ENCODE measurements around the gene PPA1.
"Not testable (repeated sequence)": the region's sequence is repeated elsewhere in the genome, so short reads cannot be mapped to it uniquely, and the experiment has no call there.

Gene PPA1

GRCh38 chr10:70212277-70212676, 21.0 kb downstream of the PPA1 start:
- no peak for DNase-seq (ENCODE audit: low read depth)

GRCh38 chr10:70206762-70207161, 26.5 kb downstream of the PPA1 start:
- no peak for DNase-seq (ENCODE audit: low read depth)

DNA sequence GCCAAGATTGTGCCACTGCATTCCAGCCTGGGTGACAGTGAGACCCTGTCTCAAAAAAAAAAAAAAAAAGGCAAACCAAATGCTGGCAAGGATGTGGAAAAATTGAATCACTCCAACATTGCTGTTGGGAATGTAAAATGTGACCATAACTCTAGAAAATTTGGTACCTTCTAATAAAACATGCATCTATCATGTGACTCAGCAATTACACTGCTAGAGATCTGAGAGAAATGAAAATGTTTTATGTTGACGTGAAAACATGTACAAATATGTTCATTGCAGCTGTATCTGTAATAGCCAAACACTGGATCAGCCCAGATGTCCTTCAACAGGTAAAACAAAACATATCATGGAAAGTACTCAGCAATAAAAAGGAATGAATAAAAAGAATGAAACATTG, 32.1 kb downstream of the PPA1 start:
- DNase-seq (ENCODE audit: low read depth) = no peak

GRCh38 chr10:70198696-70199466, 34.3 kb downstream of the PPA1 start:
- no peak for DNase-seq (ENCODE audit: low read depth)

GRCh38 chr10:70197235-70197945, 35.8 kb downstream of the PPA1 start:
- no peak for DNase-seq (ENCODE audit: low read depth)

DNA sequence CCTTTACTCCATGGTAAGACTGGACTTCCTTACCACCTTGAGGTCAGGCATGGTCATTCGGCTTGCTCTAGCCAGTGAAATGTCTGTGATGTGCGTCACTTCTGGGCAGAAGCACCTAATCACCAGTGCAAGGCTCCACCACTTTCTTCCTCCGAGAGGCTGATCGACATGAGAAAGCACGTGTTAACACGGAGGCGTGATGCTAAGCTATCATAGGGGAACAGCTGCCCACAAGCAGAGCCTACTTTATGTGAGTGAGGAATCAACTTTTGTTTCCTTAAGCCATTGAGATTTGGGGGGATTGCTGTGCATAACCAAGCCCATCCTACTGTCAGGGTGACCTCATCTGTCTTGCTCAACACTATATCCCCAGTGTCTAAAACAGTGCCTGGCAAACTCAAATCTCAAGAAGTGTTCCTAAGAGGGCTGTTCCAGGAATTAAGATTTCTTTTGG, 39.8 kb downstream of the PPA1 start:
- no peak for DNase-seq (ENCODE audit: low read depth)

DNA sequence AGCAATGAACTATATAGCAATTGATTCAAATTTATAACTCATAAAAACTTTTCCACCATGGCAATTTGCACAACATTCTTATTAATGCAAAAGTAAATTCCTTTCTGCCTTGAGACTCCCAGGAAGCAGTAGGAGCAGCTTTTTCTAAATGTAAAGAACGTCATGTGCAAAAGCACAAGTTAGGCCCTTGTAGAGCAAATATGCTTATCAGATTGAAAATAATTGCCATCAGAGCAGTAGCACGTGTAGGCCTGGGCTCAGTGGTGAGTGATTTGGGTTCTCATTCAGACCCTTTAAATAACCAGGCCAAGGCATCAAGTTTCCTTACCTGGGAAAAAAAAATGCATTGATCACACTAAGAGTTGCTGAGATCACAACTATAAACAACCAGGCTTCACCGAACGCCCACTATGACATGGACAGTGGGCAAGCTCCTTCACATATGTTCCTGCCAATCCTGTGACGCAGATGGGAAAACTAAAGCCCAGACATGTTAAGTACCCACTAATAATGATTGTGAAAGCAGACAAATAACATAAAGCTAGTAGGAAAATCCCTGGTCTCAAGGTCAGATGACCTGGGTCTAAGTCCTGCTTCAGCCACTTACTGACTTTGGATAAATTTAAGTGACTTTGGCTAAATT, 40.8 kb downstream of the PPA1 start:
- DNase-seq (ENCODE audit: low read depth) = no peak

DNA sequence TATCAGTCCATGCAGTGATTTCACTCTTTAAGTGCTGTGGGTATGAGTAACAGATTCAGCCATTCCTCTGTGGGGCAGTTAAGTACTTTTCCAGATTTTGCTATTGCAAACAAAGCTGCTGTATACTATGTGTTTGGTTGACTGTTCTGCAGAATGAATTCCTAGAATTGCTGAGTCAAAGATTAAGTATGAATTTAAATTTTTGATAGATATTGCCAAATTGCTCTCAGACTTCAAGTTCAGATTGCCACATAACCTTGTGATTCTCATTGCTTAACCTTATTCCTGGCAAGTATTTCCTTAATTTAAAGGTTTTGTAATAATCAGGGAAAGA, 41.3 kb downstream of the PPA1 start:
- DNase-seq (ENCODE audit: low read depth) = no peak

- DNase-seq (ENCODE audit: low read depth) = no peak
Observed at GRCh38 chr10:70191161-70191971, 41.9 kb downstream of the PPA1 start.

GRCh38 chr10:70190581-70190980, 42.6 kb downstream of the PPA1 start:
- DNase-seq (ENCODE audit: low read depth) = no peak

- DNase-seq (ENCODE audit: low read depth) = no peak
Observed at GRCh38 chr10:70190102-70190501, 43.1 kb downstream of the PPA1 start.

DNA sequence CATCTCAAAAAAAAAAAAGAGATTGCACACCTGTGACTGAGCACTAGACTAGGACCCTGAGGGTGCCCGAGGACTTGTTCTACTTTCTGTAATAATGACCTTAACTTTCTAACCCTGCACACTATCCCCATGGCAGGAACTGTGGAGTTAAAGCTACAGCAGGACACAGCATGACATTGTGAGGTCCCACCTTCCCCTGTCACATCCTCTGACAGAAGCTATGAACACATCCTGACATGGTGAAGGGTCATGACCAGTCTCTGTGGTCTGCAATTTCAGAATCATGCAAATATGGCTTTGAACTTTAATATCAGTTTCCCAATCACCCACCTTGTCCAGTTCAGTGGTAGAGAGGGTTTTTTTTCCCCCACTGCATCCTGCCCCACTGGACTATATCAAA, 44.5 kb downstream of the PPA1 start:
- no peak for DNase-seq (ENCODE audit: low read depth)

DNA sequence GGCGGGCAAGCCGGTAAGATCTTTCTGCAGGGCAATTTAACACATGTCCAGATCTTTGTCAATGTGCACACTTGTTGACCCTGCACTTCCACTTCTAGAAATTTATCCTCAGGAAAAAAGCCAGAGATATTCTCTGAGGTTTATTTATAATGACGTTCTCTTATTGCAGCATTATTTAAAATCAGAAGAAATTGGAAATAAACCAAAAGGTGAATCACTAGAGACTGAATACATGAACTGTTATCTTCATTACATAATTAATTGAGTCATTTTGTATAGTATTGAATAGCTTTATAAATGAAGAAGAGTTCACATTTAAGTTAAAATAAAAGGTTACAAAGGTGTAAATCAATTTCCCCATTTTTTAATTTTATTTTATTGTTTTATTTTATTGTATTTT, 46.7 kb downstream of the PPA1 start:
- DNase-seq (ENCODE audit: low read depth) = no peak

- no peak for DNase-seq (ENCODE audit: low read depth)
Observed at GRCh38 chr10:70186090-70186489, 47.1 kb downstream of the PPA1 start.

DNA sequence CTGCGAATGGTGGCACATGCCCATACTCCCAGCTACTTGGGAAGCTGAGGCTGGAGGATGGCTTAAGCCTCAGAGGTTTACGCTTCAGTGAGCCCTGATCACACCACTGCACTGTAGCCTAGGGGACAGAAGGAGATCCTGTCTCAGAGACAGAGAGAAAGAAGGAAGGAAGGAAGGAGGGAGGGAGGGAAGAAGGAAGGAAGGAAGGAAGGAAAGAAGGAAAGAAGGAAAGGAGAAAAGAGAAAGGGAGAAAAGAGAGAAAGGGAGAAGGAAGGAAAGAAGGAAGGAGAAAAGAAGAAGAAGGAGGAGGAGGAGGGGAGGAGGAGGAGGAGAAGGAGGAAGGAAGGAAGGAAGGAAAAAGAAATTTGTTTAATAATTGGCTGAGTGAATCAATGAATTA, 49.9 kb downstream of the PPA1 start:
- DNase-seq (ENCODE audit: low read depth) = no peak

- DNase-seq (ENCODE audit: low read depth) = not testable (repeated sequence)
Observed at GRCh38 chr10:70179209-70179608, 54.0 kb downstream of the PPA1 start.

- no peak for DNase-seq (ENCODE audit: low read depth)
Observed at GRCh38 chr10:70178139-70178725, 55.0 kb downstream of the PPA1 start.

DNA sequence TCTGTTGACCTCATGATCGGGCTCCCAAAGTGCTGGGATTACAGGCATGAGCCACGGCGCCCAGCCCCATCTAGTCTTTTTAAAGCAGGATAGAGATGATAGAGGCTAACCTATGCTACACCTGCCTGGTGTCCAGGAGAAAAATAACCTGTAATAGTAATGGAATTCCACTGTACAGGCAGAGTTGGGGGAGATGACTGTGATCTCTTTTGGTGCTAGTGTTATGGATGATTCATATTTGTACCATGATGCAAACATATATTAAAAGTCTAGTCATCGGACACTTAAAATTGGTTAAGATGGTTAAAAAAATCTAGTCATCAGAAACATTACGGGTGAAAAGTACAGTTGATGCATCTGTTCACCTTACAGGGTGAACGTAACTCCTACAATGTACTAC, 56.8 kb downstream of the PPA1 start:
- DNase-seq (ENCODE audit: low read depth) = no peak

DNA sequence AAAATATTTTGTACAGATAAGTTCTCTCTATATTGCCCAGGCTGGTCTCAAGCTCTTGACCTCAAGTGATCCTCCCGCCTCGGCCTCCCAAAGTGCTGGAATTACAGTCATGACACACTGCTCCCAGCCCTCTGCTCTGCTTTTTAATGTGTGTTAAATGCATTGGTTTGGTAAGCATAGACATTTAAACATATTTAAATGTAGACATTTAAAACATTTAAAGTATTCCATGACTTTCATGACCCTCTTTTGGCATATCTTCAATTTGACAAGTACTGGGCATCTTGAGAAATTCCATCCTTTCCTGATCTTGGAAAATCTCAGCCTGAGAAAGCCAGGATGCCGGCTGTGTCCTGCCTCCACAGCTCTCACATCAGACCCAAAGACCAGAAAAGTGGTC, 57.7 kb downstream of the PPA1 start:
- DNase-seq (ENCODE audit: low read depth) = no peak

GRCh38 chr10:70174058-70174741, 59.0 kb downstream of the PPA1 start:
- DNase-seq (ENCODE audit: low read depth) = no peak

GRCh38 chr10:70169649-70170364, 63.4 kb downstream of the PPA1 start:
- no peak for DNase-seq (ENCODE audit: low read depth)

Measured in activated T-helper 1 cell treated with Interleukin-2 at 50 U/mL for 16 hours (primary cell).